HG03175 (cell line): ENCODE data around the gene DNAJC5G.
"Not testable (repeated sequence)": the region's sequence is repeated elsewhere in the genome, so short reads cannot be mapped to it uniquely, and the experiment has no call there.

Experiments used
- ATAC-seq: cut with Tn5 transposase; IDR thresholded peaks from one replicate; pipeline ENCODE4 v1.9.1; 2021; ENCODE audit warnings: mild to moderate bottlenecking, moderate library complexity; ENCODE audit not compliant: unreplicated experiment

The DNAJC5G gene

DNA sequence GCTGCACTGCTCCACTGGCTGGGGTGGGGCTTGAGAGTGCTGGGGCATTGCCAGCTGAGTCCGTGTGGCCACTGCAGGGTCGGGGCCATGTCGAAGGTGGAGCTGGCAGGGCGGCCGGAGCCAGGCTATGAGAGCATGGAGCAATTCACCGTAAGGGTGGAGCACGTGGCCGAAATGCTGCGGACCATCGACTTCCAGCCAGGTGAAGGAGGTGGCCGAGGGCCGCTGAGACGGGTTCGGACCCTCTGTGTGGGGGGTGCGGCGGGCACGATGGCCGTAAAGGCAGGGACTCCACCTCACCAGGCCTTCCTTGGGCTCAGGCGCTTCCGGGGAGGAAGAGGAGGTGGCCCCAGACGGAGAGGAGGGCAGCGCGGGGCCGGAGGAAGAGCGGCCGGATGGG lies 30.9 kb downstream of the DNAJC5G start:
- ATAC-seq = no peak

DNA sequence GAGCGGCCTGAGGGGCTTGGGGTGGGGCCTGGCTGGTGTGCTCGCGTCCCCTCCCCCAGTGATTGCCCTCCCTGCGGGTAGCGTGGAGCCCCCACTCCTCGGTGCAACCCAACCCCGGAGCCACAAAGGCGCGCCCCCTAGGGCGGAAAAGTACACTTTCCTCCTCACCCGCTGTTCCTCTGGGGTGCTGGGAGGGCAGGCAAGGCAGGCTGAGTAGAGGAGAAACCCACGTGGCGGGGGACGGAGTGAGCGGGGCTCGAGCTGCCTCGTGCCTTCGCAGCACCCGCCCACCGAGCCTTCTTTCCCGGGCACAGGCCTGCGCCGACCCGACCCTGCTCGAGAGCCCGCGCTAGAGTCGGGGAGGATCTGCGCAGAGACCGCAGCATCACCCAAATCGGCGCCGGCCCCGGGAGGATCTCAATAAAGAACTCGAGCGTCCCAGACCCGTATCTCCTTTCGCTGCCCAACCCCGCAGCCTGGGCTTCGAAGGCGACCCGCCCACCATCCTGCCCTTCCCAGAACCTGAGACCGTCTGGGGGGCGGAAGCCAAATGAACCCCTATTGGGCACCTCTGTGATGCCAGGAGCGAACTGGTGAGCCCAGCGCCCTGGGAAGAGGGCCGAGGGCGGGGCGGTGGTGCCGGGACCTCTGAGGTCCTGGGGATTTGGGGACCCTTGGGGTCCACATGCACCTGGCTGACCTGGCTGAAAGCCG lies 31.5 kb downstream of the DNAJC5G start:
- ATAC-seq = no peak

DNA sequence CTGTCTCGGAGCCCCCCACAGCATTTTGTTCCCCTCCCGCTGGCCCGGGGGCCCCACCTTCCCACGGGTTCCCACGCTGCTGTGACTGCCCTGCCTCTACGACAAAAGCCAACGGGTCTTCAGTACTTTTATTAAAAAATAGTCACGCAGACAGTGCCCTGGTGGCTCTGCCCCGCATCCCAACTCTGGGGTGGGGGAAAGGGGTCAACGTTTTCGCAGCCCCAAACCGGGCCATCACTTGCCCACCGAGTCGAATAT lies 32.0 kb downstream of the DNAJC5G start:
- ATAC-seq = no peak

GRCh38 chr2:27307545-27308358 lies 32.5 kb downstream of the DNAJC5G start:
- ATAC-seq = no peak

- no peak for ATAC-seq
Measured at GRCh38 chr2:27308359-27308881, 33.2 kb downstream of the DNAJC5G start, which contains the start of gene UCN. Gene UCN (minus strand): TSS chr2:27308445. CDS start chr2:27307895, 550 bp downstream.

DNA sequence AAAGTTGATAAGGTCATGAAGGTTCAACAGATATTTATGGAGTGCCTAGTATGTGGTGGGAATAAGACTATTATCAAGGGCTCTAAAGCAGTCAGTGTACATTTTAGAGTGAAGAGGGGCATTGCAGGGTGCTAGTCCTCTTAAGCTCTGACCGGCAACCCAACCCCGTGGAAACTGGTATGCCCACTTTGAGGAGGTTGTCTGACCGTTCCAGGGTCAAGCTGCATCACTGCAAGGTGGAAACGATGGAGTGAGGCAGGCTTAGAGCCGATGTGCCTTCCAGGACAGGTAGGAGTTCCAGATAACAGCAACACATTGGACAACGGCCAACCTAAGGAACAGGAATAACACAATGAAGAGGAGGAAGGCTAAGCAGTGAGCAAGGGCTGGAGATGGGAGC lies 34.4 kb downstream of the DNAJC5G start:
- ATAC-seq = no peak

GRCh38 chr2:27312152-27312551 lies 36.9 kb downstream of the DNAJC5G start:
- ATAC-seq = no peak

DNA sequence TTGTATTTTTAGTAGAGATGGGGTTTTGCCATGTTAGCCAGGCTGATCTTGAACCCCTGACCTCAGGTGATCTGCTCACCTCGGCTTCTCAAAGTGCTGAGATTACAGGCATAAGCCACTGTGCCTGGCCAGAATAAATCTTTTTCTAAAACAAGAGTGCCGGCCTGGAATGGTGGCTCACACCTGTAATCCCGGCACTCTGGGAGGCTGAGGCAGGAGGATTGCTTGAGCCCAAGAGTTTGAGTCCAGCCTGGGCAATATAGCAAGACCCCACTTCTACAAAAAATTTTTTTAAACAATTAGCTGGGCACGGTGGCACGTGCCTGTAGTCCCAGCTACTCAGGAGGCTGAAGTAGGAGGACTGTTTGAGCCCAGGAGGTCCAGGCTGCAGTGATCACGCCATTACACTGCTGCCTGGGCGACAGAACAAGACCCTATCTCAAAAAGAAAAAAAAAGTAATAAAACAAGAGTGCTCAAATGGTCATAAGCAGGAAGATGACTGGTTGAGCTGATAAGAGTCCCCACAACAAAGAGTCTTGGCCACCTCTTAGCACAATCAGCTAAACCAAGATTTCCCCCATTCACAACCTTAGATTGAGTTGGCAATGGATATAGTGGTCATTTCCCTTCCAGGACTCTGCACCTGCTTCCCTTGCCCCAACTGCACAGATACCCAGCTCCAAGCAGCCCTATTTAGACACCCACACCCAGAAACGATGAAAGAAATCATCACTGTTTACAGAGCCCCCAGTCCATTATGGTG lies 38.8 kb downstream of the DNAJC5G start:
- ATAC-seq = no peak

GRCh38 chr2:27314709-27315108 lies 39.5 kb downstream of the DNAJC5G start:
- ATAC-seq = no peak

- ATAC-seq = no peak
Measured at GRCh38 chr2:27315122-27315521, 39.9 kb downstream of the DNAJC5G start.

DNA sequence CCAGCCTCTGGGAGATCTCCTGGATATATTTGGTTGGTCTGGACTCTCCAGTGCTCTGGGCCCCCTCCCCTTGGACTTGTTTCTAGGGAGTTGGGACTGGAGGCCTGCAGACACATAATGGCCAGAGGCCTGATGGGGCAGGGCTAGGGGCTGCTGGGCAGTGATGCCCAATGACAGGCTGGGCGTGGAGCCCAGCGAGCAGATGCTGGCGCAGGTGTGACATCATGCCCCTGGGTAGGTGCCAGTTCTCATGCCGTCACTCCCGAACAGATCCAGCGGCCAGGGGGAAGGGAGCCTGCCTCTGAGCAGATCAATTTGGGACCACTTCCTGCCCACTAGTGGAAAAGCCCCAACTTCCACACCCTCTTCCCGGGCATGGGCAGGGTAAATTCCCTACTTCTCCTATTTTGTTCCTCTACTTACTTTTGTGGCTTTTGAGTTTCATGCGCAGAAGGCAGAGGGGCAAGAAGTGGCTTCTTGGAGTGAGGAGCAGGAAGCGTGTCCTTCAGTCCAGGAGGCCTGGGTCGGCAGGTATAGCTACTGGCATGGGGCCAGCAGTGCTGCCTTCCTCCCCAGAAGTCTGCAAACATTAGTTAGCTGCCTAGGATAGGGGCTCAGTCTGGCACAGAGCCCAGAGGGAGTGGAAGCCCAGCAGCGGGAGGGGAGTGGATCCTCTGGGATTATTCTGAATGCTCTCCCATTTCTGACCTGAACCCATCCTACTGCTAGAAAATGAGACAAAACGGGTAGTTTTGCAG lies 41.6 kb downstream of the DNAJC5G start:
- no peak for ATAC-seq

DNA sequence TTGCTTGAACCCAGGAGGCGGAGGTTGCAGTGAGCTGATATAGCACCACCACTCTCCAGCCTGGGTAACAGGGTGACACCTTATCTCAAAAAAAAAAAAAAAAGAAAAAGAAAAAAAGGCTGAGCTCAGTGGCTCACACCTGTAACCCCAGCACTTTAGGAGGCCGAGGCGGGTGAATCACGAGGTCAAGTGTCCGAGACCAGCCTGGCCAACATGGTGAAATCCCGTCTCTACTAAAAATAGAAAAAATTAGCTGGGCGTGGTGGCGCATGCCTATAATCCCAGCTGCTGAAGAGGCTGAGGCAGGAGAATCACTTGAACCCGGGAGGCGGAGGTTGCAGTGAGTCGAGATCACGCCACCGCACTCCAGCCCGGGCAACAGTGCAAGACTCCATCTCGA lies 44.6 kb downstream of the DNAJC5G start:
- not testable (repeated sequence) for ATAC-seq

DNA sequence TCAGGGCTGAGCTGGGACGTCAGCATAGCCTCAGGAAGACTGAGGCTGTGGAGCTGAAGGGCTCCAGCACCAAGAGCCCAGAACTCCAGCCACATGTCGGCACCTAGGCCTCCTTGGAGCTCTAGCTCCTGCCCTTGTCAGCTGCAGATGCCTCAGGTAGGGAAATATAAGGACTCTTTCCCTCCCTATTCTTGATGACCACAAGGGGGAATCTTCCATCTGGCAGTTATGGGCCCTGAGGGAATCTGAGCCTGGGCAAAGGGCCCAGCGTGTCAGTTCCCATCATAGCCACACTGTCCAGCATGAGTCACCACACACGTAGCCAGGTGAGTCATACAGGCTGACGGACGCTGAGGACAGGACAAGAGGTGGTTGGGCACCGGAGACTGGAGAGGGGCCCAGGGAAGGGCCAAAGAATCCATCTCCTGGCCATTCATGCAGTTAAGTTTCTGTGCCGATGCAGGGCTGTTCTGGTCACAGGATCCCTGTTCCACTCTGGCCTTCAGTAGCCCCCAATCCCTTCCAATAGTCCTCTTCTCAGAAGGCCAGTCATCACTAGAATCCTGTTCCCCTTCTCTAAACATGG lies 45.8 kb downstream of the DNAJC5G start:
- ATAC-seq = no peak

DNA sequence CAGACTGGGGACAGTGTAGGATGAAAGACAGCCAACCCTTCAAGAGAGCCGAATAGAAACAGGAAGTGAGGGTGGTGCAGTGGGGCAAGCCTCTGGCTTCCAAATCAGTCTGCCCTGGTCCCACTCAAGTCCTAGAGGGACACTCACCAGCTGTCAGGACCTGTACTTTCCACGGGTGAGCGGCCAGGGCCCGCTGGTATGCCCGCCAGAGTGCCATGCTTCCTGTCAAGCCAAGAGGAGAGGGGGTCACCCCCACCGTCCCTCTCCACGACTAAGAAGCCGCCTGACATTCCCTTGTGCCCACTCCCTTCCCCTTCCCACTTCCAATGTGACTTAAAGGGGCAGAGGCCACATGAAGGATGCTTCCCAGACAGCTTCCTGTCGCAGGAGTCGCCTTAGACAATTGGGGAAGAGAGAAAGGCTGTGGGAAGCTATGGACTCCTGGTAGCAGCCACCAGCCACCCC lies 47.1 kb downstream of the DNAJC5G start:
- peak; percentile 42 for ATAC-seq

GRCh38 chr2:27322766-27323595 lies 47.7 kb downstream of the DNAJC5G start, which contains the start of gene MPV17:
Gene MPV17 (minus strand): TSS chr2:27323097. CDS start chr2:27322517, 580 bp downstream.
- ATAC-seq = peak; percentile 85

GRCh38 chr2:27323596-27324285 lies 48.5 kb downstream of the DNAJC5G start:
- ATAC-seq = no peak

DNA sequence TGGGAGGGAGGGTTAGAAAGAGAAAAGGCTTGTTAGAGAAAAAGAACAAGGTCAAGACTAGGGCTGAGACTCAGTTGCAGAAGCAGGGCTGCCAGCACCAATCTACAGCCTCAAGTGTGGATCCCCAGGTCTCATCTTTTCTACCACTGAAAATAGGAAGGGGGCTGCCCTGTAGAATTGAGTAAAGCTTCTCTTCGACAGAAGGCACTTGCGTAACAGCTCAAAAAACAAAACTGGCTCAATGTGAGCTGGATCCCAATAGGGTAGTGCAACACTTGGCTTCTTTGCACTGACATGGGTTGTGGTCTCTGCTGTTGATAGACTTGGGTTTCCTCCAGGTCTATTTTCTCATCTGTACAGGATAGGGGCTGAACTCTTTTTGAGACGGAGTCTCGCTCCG lies 49.5 kb downstream of the DNAJC5G start:
- no peak for ATAC-seq
